ENCODE data around the gene EP400.
"Not testable (repeated sequence)": the region's sequence is repeated elsewhere in the genome, so short reads cannot be mapped to it uniquely, and the experiment has no call there.

Gene EP400

DNA sequence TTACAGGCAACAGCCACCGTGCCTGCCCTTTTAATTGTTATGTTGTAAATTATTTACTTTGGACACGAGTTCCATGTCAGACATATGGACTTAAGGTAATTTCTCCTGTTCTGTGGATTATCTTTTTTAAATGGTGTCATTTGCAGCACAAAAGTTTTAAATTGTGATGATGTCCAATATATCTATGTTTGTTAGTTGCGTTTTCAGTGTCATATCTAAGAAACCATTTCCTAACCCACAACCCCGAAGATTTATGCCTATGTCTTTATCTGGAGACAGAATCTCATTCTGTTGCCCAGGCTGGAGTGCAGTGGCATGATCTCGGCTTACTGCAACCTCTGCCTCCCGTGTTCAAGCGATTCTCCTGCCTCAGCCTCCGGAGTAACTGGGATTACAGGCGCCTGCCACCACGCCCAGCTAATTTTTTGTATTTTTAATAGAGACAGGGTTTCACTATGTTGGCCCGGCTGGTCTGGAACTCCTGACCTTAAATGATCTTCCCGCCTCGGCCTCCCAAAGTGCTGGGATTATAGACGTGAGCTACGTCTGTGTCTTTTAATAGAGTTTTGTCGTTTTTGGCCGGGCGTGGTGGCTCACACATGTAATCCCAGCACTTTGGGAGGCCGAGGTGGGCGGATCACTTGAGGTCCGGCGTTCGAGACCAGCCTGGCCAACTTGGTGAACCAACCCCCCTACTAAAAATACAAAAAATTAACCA, 870 bp upstream of the EP400 start:
- not testable (repeated sequence) for DNase-seq

DNA sequence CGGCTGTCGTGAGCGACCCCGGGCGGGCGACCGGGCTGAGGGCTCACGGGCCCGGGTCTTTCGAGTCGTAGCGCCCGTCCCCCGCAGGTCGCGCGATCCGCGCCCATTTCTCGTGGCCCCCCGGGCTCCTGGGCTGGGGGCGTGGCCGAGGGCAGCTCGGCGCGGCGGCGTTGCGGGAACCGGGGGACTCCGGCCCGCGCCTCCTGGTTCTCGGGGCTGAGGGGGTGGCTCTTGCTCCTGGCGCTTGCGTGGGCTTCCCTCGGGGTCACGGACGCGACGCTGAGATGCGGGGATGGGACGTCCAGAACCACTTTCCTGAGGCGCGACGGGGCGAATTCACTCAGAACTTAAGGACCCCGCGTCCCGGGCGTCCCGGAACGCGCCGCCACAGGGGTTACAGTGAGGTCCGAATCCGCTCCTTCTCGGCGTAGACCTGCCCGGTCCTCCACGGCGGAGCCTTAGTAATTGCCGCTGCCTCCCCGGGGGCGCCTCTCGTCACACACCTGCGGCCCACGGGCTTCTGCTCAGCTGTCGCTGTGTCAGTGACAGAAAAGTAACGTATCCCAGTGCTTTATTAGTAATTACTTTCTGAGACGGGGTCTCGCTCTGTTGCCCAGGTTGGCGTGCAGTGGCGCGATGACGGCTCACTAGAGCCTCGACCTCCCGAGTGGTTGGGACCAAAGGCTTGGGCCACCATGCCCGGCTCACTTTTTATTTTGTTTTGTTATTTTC, 606 bp downstream of the EP400 start:
- peak; percentile 35 for DNase-seq

DNA sequence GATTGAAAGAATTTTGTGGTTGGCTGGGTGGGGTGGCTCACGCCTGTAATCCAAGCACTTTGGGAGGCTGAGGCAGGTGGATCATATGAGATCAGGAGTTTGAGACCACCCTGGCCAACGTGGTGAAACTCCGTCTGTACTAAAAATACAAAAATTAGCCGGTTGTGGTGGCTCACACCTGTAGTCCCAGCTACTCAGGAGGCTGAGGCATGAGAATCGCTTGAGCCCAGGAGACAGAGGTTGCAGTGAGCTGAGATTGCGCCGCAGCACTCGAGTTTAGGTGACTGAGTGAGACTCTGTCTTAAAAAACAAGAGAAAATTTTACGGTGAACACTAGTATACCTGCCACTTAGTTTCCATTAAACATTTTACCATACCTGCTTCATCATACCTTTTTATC, 4.1 kb downstream of the EP400 start:
- DNase-seq = not testable (repeated sequence)

DNA sequence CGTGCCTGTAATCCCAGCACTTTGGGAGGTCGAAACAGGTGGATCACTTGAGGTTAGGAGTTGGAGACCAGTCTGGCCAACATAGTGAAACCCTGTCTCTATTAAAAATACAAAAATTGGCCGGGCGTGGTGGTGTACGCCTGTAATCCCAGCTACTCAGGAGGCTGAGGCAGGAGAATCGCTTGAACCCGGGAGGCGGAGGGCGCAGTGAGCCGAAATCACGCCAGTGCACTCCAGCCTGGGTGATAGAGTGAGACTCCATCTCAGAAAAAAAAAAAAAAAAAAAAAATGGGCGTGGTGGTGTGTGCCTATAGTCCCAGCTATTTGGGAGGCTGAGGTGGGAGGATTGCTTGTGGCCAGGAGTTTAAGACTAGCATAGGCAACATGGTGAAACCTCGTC, 4.7 kb downstream of the EP400 start:
- DNase-seq = not testable (repeated sequence)

DNA sequence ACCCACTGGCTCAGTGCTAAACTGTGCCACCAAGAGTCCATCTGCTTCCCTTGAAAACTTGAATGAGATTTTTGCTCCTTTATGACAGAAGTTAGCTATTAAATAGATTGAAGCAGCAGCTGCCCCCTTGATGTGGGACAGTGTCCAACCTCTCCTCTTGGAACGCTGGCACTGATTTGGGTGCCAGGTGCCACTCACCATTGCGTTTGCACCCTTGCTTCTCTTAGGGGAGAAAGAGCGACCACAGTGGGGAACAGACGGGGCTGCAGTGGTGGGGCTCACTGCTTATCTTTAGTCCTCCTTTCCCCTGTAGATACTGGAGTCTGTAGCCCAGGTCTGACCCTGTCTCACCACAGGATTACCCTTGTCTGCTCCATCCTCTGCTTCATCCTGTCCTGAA, 9.4 kb downstream of the EP400 start:
- DNase-seq = no peak

DNA sequence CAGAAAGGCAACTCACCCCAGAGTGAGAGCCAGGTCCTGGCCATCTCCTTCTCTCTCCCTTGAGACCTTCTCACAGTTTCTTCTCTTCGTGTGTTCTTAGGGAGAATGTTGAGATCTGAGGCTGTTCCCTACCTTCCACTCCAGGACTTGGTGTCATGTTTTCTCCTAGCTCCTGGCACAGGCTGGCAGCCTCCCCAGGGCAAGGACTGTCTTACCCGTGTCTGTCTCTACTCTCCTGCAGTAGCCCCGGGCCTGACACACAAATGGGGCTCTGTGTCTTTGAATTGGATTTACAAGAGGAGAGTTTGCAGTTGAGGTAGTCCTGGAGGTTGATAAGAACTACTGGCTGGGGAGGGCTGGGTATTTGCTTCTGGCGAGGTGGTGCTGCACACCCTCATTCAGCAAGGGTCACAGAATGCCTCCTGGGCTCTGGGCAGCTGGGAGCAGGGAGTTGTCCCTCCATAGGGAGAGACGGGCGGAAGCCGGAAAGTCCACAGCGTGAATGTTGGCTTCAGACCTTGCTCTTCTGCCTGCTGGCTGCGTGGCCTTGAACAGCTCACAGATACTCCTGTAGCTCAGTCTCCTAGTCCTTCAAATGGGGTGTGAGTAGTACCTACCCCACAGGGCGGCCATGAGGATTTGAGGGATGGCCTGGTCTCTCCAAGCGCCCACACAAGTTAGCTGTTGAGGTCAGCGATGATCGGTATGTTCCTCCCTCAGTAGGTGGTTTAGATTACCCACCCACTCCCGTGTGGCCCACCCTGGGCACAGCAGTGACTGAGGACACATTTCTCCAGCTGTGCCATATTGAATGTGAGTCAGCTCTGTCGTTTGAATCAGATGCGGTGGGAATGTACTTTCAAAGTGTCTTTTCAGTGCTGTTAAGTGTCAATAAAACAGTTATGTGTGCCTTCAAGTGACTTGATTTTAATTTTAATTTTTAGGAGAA, 10.2 kb downstream of the EP400 start:
- no peak for DNase-seq

DNA sequence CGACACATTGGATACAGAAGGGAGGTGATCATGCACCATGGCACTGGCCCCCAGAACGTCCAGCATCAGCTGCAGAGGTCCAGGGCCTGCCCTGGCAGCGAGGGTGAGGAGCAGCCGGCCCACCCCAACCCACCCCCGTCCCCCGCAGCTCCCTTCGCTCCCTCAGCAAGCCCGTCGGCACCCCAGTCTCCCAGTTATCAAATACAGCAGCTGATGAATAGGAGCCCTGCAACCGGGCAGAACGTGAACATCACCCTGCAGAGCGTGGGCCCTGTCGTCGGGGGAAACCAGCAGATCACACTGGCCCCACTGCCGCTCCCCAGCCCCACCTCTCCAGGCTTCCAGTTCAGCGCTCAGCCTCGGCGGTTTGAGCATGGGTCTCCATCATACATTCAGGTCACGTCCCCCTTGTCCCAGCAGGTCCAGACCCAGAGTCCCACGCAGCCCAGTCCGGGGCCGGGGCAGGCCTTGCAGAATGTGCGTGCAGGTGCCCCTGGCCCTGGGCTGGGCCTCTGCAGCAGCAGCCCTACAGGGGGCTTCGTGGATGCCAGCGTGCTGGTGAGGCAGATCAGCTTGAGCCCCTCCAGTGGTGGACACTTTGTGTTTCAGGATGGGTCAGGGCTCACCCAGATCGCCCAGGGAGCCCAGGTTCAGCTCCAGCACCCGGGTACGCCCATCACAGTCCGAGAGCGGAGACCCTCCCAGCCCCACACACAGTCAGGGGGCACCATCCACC, 11.0 kb downstream of the EP400 start:
- not testable (repeated sequence) for DNase-seq

DNA sequence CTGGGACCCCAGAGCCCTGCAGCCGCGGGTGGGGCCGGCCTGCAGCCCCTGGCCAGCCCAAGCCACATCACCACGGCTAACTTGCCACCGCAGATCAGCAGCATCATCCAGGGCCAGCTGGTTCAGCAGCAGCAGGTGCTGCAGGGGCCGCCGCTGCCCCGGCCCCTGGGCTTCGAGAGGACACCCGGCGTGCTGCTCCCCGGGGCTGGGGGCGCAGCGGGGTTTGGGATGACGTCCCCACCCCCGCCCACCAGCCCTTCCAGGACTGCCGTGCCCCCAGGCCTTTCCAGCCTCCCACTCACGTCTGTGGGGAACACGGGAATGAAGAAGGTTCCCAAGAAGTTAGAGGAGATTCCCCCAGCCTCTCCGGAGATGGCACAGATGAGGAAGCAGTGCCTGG, 11.6 kb downstream of the EP400 start:
- not testable (repeated sequence) for DNase-seq

DNA sequence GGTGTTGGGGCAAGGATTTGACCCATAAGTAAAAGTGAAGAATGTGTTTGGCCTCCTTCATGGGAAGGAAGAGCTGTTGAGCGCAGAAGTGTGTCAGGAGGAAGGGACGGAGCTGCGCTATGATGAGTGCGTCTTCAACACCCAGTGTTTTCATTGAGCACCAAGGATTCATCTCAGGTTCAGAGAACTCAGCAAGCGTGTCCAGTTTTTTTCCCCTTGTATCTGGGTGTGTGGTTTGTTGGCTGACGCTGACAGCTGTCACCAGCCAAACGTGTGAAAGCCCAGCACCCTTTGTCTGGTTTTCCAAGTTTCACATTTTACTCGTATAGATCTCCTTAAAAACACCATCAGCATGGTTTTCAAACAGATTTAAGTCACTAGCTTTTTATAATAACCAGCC, 12.3 kb downstream of the EP400 start:
- no peak for DNase-seq

DNA sequence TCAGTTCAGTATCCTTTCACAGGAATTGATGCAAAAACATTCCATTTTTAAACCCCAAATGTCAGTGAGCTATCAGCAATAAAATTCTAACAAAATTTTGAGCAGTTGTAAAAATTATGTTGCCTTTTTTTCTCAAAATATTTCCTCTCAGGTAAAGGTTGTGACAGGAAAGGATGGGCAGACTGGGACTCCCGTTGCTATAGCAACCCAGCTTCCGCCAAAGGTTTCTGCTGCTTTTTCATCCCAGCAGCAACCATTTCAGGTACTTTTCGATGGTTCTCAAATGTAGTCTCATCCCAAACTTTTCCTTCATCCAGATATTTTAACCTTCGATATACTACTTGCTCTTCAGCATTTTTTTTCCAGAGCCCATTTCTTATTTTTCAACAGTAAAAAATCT, 13.6 kb downstream of the EP400 start:
- peak; percentile 60 for DNase-seq

DNA sequence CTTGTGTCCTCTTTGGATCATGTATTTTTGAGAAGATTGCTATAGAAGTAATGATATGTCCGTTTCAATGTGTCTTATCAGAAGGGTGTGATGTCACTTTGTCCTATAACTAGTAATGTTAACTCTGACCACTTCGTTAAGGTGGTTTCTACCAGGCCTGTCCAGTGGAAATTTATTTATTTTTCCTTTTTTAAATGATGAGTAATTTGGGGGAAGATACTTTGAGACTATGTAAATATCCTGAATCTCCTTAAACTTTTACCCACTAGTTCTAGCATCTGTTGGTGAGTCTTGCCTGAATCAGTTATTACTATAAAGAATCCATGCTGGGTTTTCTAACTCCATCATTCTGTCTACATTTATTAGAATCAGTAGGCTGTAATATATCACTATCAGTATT, 15.3 kb downstream of the EP400 start:
- DNase-seq = no peak

DNA sequence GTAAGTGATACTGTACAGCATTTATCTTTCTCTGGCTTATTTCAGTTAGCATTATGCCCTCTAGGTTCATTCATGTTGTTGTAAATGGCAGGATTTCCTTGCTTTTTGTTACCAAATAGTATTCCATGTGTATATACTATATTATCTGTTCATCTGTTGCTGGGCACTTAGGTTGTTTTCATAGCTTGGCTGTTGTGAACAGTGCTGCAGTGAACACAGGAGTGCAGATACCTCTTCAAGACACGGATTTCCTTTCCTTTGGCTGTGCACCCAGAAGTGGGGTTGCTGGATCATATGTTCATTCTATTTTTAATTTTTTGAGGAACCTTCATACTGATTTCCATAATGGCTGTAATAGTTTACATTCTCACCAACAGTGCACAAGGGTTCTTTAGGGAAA, 21.5 kb downstream of the EP400 start:
- DNase-seq = no peak

DNA sequence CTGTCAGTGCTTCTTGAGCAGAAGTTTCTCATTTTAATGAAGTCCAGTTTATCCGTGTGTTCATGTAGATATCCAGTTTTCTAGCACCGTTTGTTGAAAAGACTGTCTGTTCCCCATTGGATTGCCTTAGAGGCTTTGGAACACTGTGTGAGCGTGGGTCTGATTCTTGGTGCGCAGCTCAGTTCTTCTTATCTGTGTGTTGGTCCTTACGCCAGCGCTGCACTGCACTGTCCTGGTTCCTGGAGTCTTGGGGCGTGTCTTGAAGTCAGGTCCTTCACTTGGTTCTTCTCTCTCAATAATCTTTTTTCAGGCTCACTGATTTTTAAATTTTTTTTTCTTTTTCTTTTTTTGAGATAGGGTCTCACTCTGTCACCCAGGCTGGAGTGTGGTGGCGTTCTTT, 25.5 kb downstream of the EP400 start:
- DNase-seq = no peak

DNA sequence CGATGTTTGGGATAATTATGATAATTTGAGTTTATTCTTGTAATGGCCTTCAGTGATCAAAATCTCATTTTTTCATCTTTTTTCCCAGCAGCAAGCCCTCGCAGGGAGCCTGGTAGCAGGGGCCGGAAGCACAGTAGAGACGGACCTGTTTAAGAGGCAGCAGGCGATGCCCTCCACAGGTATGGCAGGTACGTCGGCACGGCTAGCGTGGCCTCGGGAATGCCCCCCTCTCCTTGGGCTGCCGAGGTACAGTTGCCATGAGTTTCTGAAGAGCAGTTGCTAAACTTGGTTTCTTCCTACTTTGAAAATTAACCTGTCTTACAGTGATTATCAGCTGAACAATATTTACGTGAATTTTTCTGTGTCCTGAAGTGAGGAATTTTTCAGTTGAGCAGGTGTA, 29.9 kb downstream of the EP400 start:
- DNase-seq = no peak

DNA sequence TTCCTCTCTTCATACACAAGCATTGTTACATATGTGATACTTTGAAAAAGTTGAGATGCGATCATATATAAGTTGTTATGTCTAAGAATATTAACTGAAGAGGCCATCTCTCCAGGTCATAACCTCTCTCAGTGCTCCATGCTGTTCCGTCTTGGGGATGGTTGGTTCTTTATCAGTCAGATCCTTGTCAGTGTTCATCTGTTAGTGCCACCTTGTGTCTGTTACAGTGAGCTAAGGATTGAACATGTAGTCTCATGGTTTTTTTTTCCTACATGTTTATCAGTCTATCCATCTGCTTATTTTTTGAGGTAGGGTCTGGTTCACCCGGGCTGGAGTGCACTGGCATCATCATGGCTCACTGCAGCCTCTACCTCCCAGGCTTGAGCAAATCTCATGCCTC, 30.5 kb downstream of the EP400 start:
- DNase-seq = no peak

DNA sequence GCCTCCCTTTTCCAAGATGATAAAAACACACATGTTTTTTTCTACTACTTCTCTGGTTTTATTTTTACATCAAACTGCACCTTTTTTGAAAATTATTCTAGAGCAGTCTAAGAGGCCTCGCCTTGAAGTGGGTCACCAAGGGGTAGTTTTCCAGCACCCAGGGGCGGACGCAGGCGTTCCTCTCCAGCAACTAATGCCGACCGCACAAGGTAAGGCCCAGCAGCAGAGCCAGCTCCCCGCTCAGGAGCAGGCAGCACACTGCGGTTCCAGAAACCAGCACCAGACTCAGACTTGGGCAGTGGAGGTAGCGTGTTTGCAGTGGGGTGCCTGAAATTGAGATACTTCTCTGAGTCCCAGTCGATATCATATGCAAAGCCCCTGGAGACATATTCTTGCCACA, 31.6 kb downstream of the EP400 start:
- DNase-seq = no peak

DNA sequence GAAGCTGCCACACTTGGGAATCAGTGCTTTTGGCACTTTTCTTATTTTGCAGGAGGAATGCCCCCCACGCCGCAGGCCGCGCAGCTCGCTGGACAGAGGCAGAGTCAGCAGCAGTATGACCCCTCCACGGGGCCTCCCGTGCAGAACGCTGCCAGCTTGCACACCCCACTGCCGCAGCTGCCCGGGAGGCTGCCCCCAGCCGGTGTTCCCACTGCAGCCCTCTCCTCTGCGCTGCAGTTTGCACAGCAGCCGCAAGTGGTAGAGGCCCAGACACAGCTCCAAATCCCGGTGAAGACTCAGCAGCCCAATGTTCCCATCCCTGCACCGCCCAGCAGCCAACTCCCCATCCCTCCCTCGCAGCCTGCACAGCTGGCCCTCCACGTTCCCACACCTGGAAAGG, 32.3 kb downstream of the EP400 start:
- no peak for DNase-seq

DNA sequence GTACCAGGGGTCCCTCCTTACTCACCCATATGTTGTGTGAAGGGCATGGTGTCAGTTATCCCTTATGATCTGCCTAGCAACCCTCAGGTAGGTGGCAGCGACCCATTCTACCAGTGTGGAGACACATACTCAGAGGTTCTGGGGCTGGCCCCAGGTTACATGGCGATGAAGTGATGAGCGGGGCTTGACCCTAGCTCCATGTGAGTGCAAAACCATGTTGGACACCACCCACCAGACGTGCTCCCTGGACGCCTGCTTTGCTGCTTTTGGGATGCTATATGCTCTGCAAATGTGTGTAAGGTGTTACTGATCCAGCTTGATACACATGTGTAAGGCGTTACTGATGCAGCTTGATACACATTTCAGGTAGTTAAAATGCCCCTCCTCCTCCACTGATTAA, 33.3 kb downstream of the EP400 start:
- no peak for DNase-seq

DNA sequence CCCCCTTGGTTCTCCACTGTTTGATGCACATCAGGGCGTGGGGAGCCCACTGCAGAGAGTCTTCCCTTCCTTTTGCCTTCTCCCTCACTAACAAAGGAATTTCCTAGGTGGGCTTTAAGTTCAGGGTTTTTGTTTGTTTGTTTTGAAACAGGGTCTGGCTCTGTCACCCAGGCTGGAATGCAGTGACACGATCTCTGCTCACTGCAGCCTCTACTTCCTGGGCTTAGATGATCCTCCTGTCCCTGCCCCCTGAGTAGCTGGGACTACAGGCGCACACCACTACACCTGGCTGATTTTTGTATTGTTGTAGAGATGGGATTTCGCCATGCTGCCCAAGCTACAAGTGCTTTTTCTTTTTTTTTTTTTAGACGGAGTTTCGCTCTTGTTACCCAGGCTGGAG, 33.8 kb downstream of the EP400 start:
- no peak for DNase-seq

DNA sequence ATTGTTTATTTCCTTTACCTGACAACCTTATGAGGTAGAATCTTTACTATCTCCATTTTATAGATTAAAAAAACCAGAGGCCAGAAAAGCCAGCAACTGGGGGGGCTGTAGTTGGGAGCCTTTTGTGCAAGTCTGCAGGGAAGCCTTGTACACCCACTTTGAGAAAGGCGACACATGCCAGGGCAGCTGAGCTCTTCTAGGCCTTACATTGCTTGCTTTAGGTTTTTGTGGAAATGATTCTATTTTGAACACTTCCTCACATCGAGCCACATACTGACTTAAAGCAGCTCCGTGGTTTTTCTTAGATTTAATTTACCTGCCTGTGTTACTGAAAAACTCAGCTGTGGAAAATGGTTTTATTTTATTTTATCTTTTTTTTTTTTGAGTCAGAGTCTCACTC, 34.6 kb downstream of the EP400 start:
- no peak for DNase-seq

DNA sequence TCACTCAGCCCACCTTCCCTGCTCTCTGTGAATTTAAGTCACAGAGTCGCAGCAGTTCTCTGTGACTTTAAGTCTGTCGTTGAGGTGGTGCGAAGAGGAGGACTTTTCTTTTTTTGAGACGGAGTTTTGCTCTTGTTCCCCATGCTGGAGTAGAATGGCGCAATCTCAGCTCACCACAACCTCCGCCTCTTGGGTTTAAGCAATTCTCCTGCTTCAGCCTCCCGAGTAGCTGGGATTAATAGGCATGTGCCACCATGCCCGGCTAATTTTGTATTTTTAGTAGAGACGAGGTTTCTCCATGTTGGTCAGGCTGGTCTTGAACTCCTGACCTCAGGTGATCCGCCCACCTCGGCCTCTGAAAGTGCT, 35.8 kb downstream of the EP400 start:
- DNase-seq = not testable (repeated sequence)

DNA sequence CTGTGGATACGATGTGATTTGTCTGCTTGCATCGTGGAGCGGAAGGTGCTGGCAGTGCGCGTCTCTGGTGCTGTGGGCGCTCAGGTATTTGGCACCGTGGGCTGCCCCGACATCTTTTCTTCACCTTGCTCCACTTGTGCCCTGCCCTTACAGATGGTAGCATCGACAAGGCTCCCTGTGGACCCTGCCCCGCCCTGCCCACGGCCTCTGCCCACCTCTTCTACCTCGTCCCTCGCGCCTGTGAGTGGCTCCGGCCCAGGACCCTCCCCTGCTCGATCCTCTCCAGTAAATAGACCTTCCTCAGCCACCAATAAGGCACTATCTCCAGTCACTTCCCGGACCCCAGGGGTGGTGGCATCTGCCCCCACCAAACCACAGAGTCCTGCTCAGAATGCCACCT, 36.6 kb downstream of the EP400 start:
- DNase-seq = no peak

DNA sequence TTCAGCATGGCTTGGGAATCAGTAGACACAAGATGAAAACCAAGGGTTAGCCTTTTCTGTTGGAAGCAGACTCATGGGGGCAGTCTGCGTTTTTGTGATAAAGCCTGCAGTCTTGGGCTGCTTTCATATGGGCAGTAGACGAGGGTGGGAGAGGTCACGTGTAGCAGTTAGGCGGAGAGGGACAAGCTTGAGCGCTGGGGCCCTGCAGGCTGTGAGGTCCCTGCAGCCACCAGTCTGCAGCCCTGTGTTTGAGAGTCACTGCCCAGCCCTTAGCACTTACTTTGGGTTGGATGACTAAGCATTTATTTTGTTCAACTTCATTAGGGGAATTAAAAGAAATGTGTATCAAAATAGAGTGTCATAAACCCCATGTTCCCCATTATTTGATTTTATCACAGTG, 37.2 kb downstream of the EP400 start:
- no peak for DNase-seq

Measured in CD4-positive, alpha-beta T cell treated with Interleukin-17A for 4 hours (primary cell).